Mucosa of gallbladder (tissue), 1 donor: ENCODE data around the gene PNMA3. TPM values are rescaled to one million over a fixed set of nuclear protein-coding genes. Genes with fewer than 3 reads are reported as not detected.
"Not testable (repeated sequence)": the region's sequence is repeated elsewhere in the genome, so short reads cannot be mapped to it uniquely, and the experiment has no call there.

ENCODE experiments used
- DNase-seq: peaks from one replicate; pipeline ENCODE4 v3.0.0-alpha.2; 2020; ENCODE audit warnings: low spot score
- total RNA-seq: library from RNA; stranded (reverse); gene quantifications from one replicate; pipeline ENCODE4 v1.2.1, GENCODE V29; 2021
- donor health status: DM: no; HTN: no; CAD: no.

PNMA3 gene
- total RNA-seq, 1 donor from 2014 or later = 0.32 TPM

- DNase-seq = not testable (repeated sequence)
These were observed 17.1 kb downstream of the PNMA3 start for GRCh38 chrX:153073331-153073730.

DNA sequence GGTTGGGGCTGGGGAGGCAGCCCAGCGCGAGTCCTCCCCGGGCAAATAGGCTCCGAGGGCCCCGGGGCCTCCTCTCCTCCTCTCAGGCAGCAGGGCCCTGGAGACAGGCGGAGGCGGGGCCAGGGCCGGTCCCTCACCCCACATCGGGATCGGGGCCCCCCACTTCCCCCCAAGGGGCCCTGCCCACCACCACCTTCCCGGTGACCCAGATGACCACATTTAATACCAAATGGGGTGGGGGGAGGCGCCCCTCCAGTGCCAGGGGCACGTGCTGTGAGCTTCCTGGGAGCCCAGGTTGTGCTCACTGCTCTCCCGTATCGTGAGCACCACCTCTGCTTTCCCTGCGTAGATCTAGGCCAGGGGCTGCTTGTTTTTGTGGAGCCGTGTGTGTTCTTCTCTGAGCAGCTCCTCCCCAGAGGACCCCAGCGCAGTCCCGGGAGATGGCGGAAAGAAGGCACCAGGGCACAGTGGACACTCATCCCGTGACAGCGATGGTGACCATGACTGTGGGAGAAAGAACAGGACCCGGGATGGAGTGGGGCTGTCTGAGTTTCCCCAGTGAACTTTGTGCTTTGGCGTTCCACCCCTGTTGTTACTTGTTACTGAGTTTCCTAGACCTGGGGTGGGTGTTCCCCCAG, 18.1 kb downstream of the PNMA3 start:
- DNase-seq = no peak

- no peak for DNase-seq
These were observed 18.7 kb downstream of the PNMA3 start for GRCh38 chrX:153074935-153075334.

GRCh38 chrX:153075366-153075765, 19.1 kb downstream of the PNMA3 start:
- DNase-seq = no peak

GRCh38 chrX:153077437-153078135, 21.3 kb downstream of the PNMA3 start:
- not testable (repeated sequence) for DNase-seq

GRCh38 chrX:153083238-153083923, 27.1 kb downstream of the PNMA3 start:
- DNase-seq = not testable (repeated sequence)

DNA sequence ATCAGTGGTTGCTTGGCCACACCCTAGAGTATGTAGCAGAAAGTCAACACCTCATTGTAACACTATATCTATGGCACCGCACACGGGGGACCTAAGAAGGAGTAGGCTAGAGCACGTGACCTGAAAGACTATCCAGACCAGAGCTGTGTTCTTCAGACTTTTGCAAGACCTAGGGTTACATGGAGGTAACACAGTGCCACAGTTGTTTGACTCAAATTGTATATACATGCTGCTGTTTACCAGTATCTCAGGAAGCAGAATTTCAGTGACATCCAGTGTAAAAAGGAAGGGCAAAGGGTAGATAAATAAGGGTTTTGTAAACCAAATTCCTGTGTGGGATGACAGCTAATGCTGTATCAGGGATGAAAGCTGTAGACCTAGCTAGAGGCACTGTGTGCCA, 46.1 kb downstream of the PNMA3 start:
- no peak for DNase-seq

GRCh38 chrX:153104959-153105358, 48.7 kb downstream of the PNMA3 start:
- not testable (repeated sequence) for DNase-seq

GRCh38 chrX:153106092-153106801, 50.0 kb downstream of the PNMA3 start:
- not testable (repeated sequence) for DNase-seq

Other genes starting within 250 kb of the PNMA3 start
- 44.3 TPM for gene CETN2, start 225.7 kb upstream of the PNMA3 start, total RNA-seq
- gene NSDHL, start 225.4 kb upstream of the PNMA3 start, total RNA-seq = 32.4 TPM
- gene ZNF185, start 158.4 kb upstream of the PNMA3 start, total RNA-seq = 16.5 TPM
- gene PNMA5, start 62.4 kb upstream of the PNMA3 start, total RNA-seq = not detected
- 0.98 TPM for gene PNMA6A, start 16.0 kb downstream of the PNMA3 start, total RNA-seq
- not detected for gene MAGEA1, start 122.8 kb downstream of the PNMA3 start, total RNA-seq